GM19240 (cell line): Measurements from ENCODE around the gene ZNF335.
A peak's percentile ranks its signal among the peaks of the same experiment; 100 is the strongest.

ENCODE experiments used
- DNase-seq: peaks from one replicate; pipeline ENCODE4 v3.0.0; 2011; ENCODE audit warnings: low spot score; ENCODE audit not compliant: insufficient read length

The ZNF335 gene

GRCh38 chr20:45971675-45972499 is at the start of gene ZNF335:
ZNF335 (minus strand) TSS chr20:45972203; CDS start chr20:45971410, 793 bp downstream.
- DNase-seq: peak; percentile 88

GRCh38 chr20:46020555-46020954 is 48.6 kb upstream of the ZNF335 start:
- DNase-seq: no peak

GRCh38 chr20:46018611-46019010 is 46.6 kb upstream of the ZNF335 start:
- DNase-seq: no peak

GRCh38 chr20:46018112-46018511 is 46.1 kb upstream of the ZNF335 start:
- no peak for DNase-seq

- no peak for DNase-seq
Observed at GRCh38 chr20:46017272-46017671, 45.3 kb upstream of the ZNF335 start.

GRCh38 chr20:46014517-46015396 is 42.8 kb upstream of the ZNF335 start:
- DNase-seq: no peak

GRCh38 chr20:46013829-46014516 is 42.0 kb upstream of the ZNF335 start:
- DNase-seq: peak; percentile 68

- no peak for DNase-seq
Observed at GRCh38 chr20:46013322-46013828, 41.4 kb upstream of the ZNF335 start.

- no peak for DNase-seq
Observed at GRCh38 chr20:46012921-46013320, 40.9 kb upstream of the ZNF335 start.

GRCh38 chr20:46011631-46012482 is 39.9 kb upstream of the ZNF335 start:
- DNase-seq: no peak

- no peak for DNase-seq
Observed at GRCh38 chr20:46010491-46011391, 38.7 kb upstream of the ZNF335 start.

- DNase-seq: no peak
Observed at GRCh38 chr20:46009816-46010215, 37.8 kb upstream of the ZNF335 start.

- no peak for DNase-seq
Observed at GRCh38 chr20:46007671-46008070, 35.7 kb upstream of the ZNF335 start.

GRCh38 chr20:46006964-46007363 is 35.0 kb upstream of the ZNF335 start:
- no peak for DNase-seq

- DNase-seq: no peak
Observed at GRCh38 chr20:46006022-46006705, 34.2 kb upstream of the ZNF335 start.

- DNase-seq: no peak
Observed at GRCh38 chr20:46004889-46005473, 33.0 kb upstream of the ZNF335 start.

GRCh38 chr20:46004187-46004586 is 32.2 kb upstream of the ZNF335 start:
- no peak for DNase-seq

- DNase-seq: no peak
Observed at GRCh38 chr20:46002008-46002407, 30.0 kb upstream of the ZNF335 start.

- DNase-seq: no peak
Observed at GRCh38 chr20:46001498-46001897, 29.5 kb upstream of the ZNF335 start.
